SK-N-SH (cell line): ENCODE data around the gene HSCB. TPM values are rescaled to one million over a fixed set of nuclear protein-coding genes. Genes with fewer than 3 reads are reported as not detected.

Source experiments
- ELF1 ChIP-seq: IDR thresholded peaks from 2 replicates; pipeline ENCODE4 v1.4.0; 2012
- EP300 ChIP-seq, 2 experiments: IDR thresholded peaks; 2 replicates each; pipeline versions ENCODE4 v1.4.0 to v1.6.1; 2012; ENCODE audit warnings: borderline replicate concordance in 1 of 2, low read depth in 1 of 2, low read length in 1 of 2
- EZH2phosphoT487 ChIP-seq: fragments of 200-600 bp; sonication (generic); IDR thresholded peaks from 2 replicates; pipeline ENCODE4 v1.6.1; 2017; ENCODE audit warnings: low read depth, mixed run types, mild to moderate bottlenecking, antibody characterized with exemption, moderate library complexity, borderline replicate concordance
- FOSL2 ChIP-seq: IDR thresholded peaks from 2 replicates; pipeline ENCODE4 v1.4.0; 2012; ENCODE audit warnings: low read depth, mild to moderate bottlenecking, moderate library complexity, borderline replicate concordance
- GABPA ChIP-seq: IDR thresholded peaks from 2 replicates; pipeline ENCODE4 v1.4.0; 2012; ENCODE audit warnings: low read depth, mild to moderate bottlenecking
- MEF2A ChIP-seq: IDR thresholded peaks from 2 replicates; pipeline ENCODE4 v1.4.0; 2012; ENCODE audit warnings: low read depth, borderline replicate concordance
- NRF1 ChIP-seq: IDR thresholded peaks from 2 replicates; pipeline ENCODE4 v1.6.1; 2012; ENCODE audit warnings: low read depth, mild to moderate bottlenecking, low read length
- POLR2AphosphoS5 ChIP-seq: IDR thresholded peaks from 2 replicates; pipeline ENCODE4 v1.6.1; 2012; ENCODE audit warnings: low read depth, low read length
- RFX5 ChIP-seq: IDR thresholded peaks from 2 replicates; pipeline ENCODE4 v1.6.1; 2012; ENCODE audit warnings: mild to moderate bottlenecking, improper control_type of control experiment, low read length
- RXRA ChIP-seq: IDR thresholded peaks from 2 replicates; pipeline ENCODE4 v1.4.0; 2012; ENCODE audit warnings: low read depth, mild to moderate bottlenecking, borderline replicate concordance
- SIN3A ChIP-seq: IDR thresholded peaks from 2 replicates; pipeline ENCODE4 v1.6.1; 2012; ENCODE audit warnings: low read depth, mild to moderate bottlenecking, low read length, moderate library complexity, borderline replicate concordance
- SMC3 ChIP-seq: IDR thresholded peaks from 2 replicates; pipeline ENCODE4 v1.6.1; 2012; ENCODE audit warnings: low read depth, low read length, improper control_type of control experiment
- TAF1 ChIP-seq: IDR thresholded peaks from 2 replicates; pipeline ENCODE4 v1.6.1; 2012; ENCODE audit warnings: low read depth, mild to moderate bottlenecking, low read length, moderate library complexity, borderline replicate concordance
- TCF12 ChIP-seq: IDR thresholded peaks from 2 replicates; pipeline ENCODE4 v1.4.0; 2012
- TEAD4 ChIP-seq: IDR thresholded peaks from 2 replicates; pipeline ENCODE4 v1.4.0; 2012; ENCODE audit warnings: mild to moderate bottlenecking, borderline replicate concordance; ENCODE audit not compliant: insufficient read depth
- YY1 ChIP-seq: IDR thresholded peaks from 2 replicates; pipeline ENCODE4 v1.4.0; 2012; ENCODE audit warnings: low read depth, mild to moderate bottlenecking
- polyA plus RNA-seq, 3 experiments: library from polyadenylated mRNA; depleted of rRNA; stranded (reverse); fragments of >200 nt; gene quantifications; 2 replicates each; pipeline ENCODE4 v1.2.3, GENCODE V29; 2012
- TF ChIP-seq, protein P1 (sequence below): fragments of 200-600 bp; sonication (generic); IDR thresholded peaks from 2 replicates; pipeline ENCODE4 v1.6.1; 2017; ENCODE audit warnings: antibody characterized with exemption, mild to moderate bottlenecking, moderate library complexity
- TF ChIP-seq, protein P2 (sequence below): fragments of 150-350 bp; IDR thresholded peaks from 2 replicates; pipeline ENCODE4 v1.6.1; 2017; ENCODE audit warnings: antibody characterized with exemption, low read length, low read depth, borderline replicate concordance
- TF ChIP-seq, protein P3 (sequence below): fragments of 150-350 bp; IDR thresholded peaks from 2 replicates; pipeline ENCODE4 v1.6.1; 2016; ENCODE audit warnings: mild to moderate bottlenecking, low read depth, low read length
- TF ChIP-seq, protein P4 (sequence below): IDR thresholded peaks from 2 replicates; pipeline ENCODE4 v1.4.0; 2012; ENCODE audit warnings: low read depth, borderline replicate concordance
- TF ChIP-seq, protein P5 (sequence below): IDR thresholded peaks from 2 replicates; pipeline ENCODE4 v1.4.0; 2012; ENCODE audit warnings: low read depth, borderline replicate concordance

HSCB gene
- polyA plus RNA-seq, 1 of the 3 experiments (the other 2 are of a cell fraction) = 19.9 TPM

DNA sequence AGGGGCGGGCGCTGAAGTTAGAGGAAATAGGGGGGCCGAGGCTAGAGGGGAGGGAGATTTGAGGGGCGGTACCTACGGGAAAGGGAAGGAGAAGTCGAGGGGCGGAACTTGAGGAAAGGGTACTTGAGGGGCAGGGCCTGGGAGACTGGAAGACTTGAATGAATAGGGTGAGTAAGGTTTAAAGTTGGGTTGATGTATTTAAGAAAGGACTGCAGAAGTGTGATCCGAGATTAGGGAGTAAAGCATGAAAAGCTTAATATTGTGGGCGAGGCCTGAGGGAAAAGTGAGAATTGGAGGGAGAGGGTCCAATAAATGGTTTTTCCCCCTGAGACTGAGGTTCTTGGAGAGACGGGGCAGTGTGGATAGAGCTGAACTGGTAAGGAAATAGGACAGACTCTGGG, 723 bp downstream of the HSCB start (continued):
- no peak for TF ChIP-seq EP300 (IDR thresholded peaks at IDR 0.05; ENCODE audit: borderline replicate concordance in 1 of 2, low read depth in 1 of 2, low read length in 1 of 2)
- TF ChIP-seq, protein P1, sequence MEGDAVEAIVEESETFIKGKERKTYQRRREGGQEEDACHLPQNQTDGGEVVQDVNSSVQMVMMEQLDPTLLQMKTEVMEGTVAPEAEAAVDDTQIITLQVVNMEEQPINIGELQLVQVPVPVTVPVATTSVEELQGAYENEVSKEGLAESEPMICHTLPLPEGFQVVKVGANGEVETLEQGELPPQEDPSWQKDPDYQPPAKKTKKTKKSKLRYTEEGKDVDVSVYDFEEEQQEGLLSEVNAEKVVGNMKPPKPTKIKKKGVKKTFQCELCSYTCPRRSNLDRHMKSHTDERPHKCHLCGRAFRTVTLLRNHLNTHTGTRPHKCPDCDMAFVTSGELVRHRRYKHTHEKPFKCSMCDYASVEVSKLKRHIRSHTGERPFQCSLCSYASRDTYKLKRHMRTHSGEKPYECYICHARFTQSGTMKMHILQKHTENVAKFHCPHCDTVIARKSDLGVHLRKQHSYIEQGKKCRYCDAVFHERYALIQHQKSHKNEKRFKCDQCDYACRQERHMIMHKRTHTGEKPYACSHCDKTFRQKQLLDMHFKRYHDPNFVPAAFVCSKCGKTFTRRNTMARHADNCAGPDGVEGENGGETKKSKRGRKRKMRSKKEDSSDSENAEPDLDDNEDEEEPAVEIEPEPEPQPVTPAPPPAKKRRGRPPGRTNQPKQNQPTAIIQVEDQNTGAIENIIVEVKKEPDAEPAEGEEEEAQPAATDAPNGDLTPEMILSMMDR = no peak
- TF ChIP-seq GABPA = 0 out of 2 replicates have a peak, but pooled peaks have one; percentile 67
- TF ChIP-seq FOSL2 = no peak
- no peak for TF ChIP-seq EZH2phosphoT487
- TF ChIP-seq NRF1 = no peak
- TF ChIP-seq, protein P2, sequence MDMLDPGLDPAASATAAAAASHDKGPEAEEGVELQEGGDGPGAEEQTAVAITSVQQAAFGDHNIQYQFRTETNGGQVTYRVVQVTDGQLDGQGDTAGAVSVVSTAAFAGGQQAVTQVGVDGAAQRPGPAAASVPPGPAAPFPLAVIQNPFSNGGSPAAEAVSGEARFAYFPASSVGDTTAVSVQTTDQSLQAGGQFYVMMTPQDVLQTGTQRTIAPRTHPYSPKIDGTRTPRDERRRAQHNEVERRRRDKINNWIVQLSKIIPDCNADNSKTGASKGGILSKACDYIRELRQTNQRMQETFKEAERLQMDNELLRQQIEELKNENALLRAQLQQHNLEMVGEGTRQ = no peak
- no peak for TF ChIP-seq TCF12
- TF ChIP-seq, protein P3, sequence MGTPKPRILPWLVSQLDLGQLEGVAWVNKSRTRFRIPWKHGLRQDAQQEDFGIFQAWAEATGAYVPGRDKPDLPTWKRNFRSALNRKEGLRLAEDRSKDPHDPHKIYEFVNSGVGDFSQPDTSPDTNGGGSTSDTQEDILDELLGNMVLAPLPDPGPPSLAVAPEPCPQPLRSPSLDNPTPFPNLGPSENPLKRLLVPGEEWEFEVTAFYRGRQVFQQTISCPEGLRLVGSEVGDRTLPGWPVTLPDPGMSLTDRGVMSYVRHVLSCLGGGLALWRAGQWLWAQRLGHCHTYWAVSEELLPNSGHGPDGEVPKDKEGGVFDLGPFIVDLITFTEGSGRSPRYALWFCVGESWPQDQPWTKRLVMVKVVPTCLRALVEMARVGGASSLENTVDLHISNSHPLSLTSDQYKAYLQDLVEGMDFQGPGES = no peak
- no peak for TF ChIP-seq TAF1
- TF ChIP-seq SMC3 = no peak
- TF ChIP-seq, protein P4, sequence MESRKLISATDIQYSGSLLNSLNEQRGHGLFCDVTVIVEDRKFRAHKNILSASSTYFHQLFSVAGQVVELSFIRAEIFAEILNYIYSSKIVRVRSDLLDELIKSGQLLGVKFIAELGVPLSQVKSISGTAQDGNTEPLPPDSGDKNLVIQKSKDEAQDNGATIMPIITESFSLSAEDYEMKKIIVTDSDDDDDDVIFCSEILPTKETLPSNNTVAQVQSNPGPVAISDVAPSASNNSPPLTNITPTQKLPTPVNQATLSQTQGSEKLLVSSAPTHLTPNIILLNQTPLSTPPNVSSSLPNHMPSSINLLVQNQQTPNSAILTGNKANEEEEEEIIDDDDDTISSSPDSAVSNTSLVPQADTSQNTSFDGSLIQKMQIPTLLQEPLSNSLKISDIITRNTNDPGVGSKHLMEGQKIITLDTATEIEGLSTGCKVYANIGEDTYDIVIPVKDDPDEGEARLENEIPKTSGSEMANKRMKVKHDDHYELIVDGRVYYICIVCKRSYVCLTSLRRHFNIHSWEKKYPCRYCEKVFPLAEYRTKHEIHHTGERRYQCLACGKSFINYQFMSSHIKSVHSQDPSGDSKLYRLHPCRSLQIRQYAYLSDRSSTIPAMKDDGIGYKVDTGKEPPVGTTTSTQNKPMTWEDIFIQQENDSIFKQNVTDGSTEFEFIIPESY = no peak
- TF ChIP-seq, protein P5, sequence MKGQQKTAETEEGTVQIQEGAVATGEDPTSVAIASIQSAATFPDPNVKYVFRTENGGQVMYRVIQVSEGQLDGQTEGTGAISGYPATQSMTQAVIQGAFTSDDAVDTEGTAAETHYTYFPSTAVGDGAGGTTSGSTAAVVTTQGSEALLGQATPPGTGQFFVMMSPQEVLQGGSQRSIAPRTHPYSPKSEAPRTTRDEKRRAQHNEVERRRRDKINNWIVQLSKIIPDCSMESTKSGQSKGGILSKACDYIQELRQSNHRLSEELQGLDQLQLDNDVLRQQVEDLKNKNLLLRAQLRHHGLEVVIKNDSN = no peak
- no peak for TF ChIP-seq POLR2AphosphoS5
- TF ChIP-seq MEF2A = no peak
- TF ChIP-seq RXRA = no peak
- 0 out of 2 replicates have a peak, but pooled peaks have one; percentile 46 for TF ChIP-seq ELF1
- TF ChIP-seq TEAD4 = no peak
- TF ChIP-seq YY1 = no peak
- no peak for TF ChIP-seq RFX5
- TF ChIP-seq SIN3A = peak; percentile 68; the same call in 1 of the 2 replicates
